GM04503 (cell line): Measurements from ENCODE around the gene CCNK.

ENCODE experiments used
- DNase-seq: peaks from one replicate; pipeline ENCODE4 v3.0.0-alpha.2; 2012; ENCODE audit warnings: low read depth

Gene CCNK

GRCh38 chr14:99552021-99552553 is 70.9 kb downstream of the CCNK start:
- no peak for DNase-seq

- DNase-seq, result no peak
These were observed 71.5 kb downstream of the CCNK start for GRCh38 chr14:99552572-99553216.

- no peak for DNase-seq
These were observed 73.0 kb downstream of the CCNK start for GRCh38 chr14:99554184-99554583.

GRCh38 chr14:99554757-99555531 is 73.7 kb downstream of the CCNK start:
- no peak for DNase-seq

- no peak for DNase-seq
These were observed 75.1 kb downstream of the CCNK start for GRCh38 chr14:99556134-99556791.

GRCh38 chr14:99559286-99559990 is 78.2 kb downstream of the CCNK start:
- DNase-seq, result no peak

GRCh38 chr14:99560403-99560802 is 79.2 kb downstream of the CCNK start:
- DNase-seq, result no peak

- DNase-seq, result no peak
These were observed 79.9 kb downstream of the CCNK start for GRCh38 chr14:99560922-99561683.

GRCh38 chr14:99561864-99562263 is 80.7 kb downstream of the CCNK start:
- DNase-seq, result no peak
